GM19238 (cell line): ENCODE measurements around the gene KLF17.

ENCODE experiments used
- DNase-seq: peaks from one replicate; pipeline ENCODE4 v3.0.0; 2011; ENCODE audit warnings: low spot score; ENCODE audit not compliant: insufficient read length

The KLF17 gene

GRCh38 chr1:44151808-44152207 is 33.2 kb downstream of the KLF17 start:
- no peak for DNase-seq

- no peak for DNase-seq
Observed at GRCh38 chr1:44152692-44153091, 34.1 kb downstream of the KLF17 start.

- no peak for DNase-seq
Observed at GRCh38 chr1:44154049-44154448, 35.4 kb downstream of the KLF17 start.

- no peak for DNase-seq
Observed at GRCh38 chr1:44157903-44158302, 39.3 kb downstream of the KLF17 start.

- no peak for DNase-seq
Observed at GRCh38 chr1:44158871-44159270, 40.2 kb downstream of the KLF17 start.

GRCh38 chr1:44161546-44161945 is 42.9 kb downstream of the KLF17 start:
- DNase-seq = no peak

GRCh38 chr1:44168520-44169098 is 50.0 kb downstream of the KLF17 start:
- DNase-seq = no peak

- DNase-seq = no peak
Observed at GRCh38 chr1:44170281-44170823, 51.7 kb downstream of the KLF17 start.

GRCh38 chr1:44174630-44175029 is 56.0 kb downstream of the KLF17 start:
- DNase-seq = no peak
